HG03135 (cell line): ENCODE measurements around the gene WIPI1.

Experiments used
- ATAC-seq: cut with Tn5 transposase; IDR thresholded peaks from one replicate; pipeline ENCODE4 v1.9.1; 2021; ENCODE audit warnings: mild to moderate bottlenecking, moderate library complexity; ENCODE audit not compliant: unreplicated experiment

Gene WIPI1

DNA sequence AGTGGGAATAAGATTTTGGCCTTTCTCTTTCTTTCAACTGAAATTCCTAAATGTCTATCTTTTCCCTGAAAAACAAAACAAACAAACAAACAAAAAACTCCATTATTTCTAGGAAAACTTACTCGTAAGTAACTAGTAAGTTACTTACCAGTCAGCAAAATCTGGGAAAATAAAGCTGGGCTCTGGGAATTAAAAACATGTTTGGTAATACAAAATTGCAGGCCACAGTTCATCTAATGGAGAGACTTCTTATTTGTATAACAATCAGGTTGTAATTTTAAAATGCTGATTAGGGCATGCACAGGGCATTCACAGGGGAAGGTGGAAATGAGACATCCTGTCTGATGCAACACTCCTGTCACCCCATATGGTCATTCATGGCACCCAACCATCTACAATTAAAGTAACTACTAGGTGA, 3.8 kb upstream of the WIPI1 start:
- no peak for ATAC-seq

DNA sequence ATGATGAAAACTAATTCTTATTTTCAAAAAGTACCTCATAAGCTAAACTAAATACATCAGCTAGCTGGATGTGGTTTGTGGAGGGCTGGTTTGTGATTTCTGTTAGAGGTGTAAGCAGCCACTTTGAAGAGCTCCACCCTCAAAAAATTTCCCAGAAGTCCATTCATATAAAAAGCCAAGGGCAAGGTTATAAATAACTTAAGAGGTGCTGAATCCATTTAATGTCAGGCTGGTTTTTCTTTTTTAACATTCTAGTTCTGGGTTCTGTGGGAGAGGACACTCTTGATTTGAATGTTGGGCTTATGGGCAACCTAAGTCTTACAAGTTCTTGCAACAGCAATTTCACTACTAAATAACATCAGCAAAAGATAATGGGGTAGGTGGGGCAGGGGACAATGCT, 3.4 kb upstream of the WIPI1 start:
- no peak for ATAC-seq

DNA sequence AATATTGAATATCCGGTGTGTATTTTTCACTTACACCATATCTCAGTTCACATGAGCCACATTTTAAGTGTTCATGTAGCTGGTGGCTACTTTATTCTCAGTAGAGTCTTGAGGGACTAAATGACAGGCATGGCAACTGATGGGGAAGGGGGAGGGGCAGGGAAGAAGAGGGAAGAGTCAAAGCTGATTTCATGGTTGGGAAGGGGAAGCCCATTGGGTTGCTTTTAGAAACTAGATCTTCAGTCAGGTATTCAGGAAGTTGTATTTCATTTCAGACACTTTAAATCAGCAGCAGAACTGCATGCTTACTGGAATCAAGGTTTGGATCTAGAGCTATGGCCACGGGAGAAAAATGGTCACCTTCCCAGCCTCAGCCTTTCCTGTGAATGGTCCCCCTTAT, 2.9 kb upstream of the WIPI1 start:
- no peak for ATAC-seq

DNA sequence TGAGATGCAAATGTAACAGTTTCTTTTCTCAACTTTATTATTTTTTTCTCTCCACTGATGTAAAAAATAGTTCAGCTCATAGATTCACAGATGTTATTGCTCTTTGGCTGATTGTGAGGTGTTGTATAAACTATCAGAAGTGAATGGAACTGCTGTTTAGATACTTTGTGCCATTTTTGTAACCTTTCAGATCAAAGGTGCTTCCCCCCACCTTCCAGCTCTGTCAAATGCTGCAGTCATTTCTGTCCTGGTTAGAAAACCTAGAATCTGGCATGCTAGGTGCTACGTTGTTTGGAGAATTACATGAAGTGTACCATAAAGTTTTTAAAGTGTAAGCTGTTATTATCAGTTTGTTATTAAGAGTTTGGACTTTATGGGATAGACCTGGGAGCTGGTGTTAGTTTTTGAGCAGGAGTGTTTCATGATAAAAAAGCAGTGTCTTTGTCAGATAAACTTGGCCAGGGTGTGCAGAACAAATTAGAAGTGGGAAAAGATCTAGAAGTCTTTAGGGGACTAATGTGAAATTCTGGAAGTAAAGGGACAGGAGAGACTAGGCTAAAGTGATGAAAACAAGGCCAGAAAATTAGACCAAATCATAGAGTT, 1.8 kb upstream of the WIPI1 start:
- no peak for ATAC-seq

DNA sequence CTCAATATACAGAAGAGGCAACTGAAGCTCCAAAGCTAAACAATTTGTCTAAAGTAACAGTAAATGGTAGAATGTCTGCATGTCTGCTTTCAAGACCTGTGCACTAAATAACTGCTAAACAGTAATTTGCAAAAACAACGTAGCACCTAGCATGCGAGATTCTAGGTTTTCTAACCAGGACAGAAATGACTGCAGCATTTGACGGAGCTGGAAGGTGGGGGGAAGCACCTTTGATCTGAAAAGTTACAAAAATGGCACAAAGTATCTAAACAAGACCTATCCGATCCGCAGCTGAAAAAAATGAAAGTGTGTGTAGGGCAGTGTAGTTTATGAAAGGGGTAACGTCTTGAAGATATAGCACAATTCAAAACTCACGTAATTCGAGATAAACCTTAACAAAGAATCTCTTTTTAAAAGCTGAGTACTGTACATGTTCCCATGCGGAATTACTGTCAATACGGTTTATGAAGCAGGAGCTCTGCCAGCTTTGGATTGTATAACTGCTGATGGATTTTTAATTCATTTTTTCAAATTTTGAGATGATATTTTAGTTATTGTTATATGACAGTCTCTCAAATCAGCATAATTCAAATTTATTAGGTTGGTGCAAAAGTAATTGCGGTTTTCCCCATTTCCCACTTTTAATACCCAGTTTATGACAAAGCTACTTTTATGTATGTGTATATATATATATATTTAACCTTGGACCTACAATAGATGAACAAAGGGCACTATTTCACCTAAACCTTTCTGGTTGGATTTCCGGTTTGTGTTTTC, 1.2 kb upstream of the WIPI1 start:
- no peak for ATAC-seq

DNA sequence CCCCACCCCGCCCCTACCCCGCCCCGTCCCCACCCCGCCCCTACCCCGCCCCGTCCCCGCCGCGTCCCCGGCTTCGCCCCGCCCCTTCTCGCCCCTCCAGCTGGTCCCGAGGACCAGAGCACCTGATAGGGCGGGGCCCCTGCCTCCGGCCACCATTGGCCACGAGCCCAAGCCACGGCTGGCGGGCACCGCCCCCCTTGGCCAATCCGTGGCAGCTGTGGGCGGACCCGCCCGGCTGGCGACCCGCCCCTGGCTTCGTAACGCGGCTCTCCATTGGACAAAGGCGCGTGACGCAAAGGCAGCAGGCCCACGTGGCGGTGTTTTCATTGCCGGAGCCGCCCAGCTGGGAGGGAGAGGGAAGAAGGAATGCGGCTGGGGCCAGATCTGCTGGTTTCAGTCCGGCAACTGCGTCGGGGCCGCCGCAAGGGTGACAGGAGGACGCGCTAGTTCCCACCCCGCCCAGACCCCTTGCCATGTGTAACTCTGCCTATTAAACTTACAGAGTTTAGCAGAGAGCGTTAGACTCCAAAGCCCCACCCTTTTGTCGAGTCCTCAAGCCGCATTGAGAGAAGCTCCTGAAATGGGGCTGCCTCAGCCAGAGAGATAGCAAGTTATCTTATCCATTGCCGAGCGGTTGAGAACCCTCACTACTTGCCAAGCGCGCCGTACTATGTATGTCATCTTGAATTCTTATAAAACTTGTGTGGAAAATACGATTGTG, 403 bp upstream of the WIPI1 start:
- peak; percentile 77 for ATAC-seq

DNA sequence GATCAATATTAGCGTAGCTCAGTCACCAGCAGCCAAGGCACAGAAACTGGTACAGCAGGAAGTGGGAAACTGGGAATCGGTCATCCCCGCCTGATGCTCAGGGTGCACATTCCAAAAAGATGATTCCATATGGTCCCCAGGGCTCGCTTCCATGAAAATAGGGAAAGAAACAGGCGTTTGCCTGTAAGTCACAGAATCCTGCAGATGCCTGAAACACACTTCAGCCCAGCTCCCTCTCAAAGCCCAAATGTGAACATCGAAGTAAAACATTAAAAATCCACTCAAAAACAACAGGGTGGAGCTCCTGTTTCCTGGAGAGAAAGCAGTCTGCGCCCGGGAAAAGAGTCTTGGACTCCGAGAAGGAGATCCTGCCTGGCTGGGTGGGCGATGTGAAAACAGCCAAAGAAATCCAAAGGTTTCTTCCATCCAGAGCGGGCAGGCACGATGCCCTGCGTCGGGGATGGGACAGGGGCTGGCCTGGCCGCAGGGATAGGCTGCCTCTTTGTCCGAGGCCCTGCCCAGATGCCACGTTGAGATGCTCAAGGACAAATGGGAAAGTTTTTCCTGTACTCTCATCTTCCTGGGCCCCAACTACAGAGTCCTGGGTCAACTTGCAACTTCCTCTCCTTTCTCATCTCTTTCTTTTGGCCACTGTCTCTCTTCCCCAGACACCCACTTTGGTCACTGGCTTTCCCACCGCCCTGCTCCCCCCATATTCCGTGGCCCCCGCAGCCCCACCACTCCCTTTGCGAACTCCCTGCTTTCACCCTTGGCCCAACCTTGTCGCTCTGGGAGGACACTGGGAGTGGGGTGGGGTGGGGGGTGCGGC, 743 bp downstream of the WIPI1 start:
- no peak for ATAC-seq

DNA sequence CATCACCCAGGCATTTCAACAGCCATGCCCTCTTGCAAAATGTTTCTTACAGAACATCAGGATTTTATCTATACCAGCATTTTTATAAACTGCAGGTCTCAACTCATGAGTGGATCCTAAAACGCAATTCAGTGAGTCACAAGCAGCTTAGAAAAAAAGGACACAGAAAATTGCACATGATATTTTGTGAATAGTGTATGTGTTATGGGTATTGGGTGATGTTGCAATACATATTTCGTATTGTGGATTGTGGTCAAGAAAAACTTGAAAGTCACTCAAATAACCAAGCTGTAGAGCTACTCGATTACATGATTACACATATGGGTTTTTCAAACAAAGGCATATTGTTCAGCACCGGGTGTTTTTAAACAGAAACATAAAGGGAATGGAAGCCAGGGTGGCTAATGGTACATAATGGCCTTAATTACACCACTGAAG, 1.4 kb downstream of the WIPI1 start:
- ATAC-seq, result no peak

DNA sequence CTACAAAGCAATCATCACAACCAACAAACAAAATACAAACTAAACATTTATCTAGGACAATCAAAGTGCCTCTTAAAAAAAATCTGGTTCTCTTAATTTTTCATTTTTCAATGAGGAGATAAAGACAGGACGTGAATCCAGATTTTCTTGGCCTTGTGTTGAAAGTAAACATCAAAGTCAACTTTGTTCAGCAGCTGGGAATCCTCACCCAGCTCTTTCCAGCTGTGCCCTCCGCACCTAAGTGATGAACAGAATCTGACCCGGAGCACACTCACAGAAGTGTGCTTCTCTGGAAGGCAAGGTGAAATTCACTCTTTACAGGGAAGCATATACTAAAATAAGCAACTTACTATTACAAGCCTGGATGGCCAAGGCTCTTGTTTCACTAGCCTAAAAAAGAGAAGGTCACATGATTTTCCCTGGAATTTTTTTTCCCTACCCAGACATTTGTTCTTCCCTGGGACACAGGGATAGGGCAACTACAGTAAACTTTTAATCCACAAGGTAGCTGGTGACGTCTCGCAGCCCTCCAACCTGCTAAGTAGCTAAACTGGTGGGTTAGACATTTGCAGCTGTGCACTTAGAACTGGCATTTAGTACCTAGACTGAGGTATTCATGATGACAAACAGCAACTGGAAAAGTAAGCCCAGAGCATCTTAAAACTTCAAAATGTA, 3.2 kb downstream of the WIPI1 start:
- ATAC-seq, result no peak

DNA sequence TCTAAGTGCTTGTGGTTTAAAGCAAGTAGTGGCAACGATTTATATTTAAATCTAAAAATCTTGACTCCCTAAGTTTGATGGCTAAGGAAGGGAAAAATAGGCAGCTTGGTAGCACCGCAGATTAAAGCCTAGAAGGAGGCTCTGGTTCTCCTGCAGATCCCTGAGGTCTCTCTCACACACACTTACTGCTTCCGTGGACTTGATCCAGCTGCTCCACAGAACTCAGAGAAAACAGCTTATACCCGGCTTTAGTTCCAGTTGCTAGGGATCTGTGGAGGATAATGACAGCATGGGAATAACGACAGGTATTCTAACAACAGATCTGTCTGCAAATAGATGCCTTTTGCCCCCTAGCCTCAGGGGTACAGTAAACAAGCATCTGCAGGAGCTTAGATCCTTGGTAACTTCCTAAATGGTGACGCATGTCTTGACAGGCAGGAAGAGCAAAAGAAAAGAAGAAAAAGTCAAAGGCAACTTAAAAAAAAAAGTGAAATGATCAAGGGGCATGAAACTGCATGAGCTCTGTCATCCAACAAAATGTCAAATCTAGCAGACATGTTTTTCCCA, 4.5 kb downstream of the WIPI1 start:
- no peak for ATAC-seq

DNA sequence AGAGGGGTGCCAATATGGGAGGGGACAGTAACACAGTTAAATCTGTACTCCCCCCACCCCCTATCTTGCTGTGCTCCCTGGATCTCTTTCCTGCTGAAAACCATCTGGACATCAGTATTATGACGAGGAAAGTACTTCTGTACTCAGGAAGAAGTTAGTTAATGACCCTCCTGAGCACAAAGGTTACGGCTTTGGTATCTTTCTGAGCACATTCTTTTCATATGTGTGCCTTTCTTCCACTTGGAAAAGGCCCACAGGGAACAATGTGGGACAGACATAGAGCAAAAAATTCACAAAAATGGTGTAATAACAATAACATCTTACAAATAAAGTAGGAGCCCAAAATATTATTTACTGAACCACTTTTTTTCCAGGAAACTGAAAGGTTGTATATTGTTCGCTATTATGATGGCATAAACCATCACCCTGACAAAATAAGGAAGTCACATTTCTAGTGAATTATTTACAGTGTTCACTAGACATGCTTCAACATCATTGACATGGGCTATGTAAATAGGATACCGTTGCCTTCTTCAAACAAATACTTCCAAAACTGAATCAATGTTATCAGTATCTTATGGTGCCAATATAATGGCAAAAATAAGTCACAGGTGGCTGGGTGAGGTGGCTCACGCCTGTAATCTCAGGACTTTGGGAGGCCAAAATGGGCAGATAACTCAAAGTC, 5.5 kb downstream of the WIPI1 start:
- ATAC-seq, result no peak

DNA sequence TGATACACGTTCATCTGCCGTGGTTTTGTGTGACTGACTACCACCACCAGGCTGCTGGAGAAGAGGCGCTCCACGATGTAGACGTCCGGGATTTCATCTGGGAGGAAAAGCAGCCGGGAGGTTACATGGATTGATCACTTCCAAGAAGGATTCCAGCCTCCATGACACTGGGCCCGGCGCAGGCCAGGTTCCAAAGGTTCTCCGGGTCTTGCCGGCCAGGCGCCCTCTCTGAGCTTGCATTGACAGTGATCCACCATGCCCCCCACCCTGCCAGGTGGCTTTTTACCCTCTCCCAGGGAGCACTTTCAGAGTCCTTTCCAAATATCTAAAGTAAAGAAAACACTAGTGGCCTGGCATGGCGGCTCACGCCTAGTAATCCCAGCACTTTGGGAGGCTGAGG, 6.5 kb downstream of the WIPI1 start:
- no peak for ATAC-seq

DNA sequence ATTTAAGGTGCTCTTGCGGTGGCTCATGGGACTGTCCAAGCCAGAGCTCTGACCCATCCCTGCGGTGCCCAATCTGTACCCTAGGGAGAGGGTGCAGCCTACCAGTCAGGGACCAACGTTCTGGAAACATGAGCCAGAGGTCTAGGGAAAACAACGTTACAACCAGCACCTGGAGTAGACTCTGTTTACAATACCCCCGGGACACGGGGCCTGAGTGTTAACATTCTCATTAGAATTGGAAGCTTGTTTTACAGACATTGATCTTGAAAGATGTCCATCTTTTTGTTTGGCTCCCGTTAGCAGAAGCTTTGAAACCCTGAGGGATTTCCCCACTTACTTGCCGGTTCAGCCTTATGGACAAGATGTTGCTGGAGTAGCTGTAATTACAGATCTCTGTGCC, 6.9 kb downstream of the WIPI1 start:
- ATAC-seq, result no peak

DNA sequence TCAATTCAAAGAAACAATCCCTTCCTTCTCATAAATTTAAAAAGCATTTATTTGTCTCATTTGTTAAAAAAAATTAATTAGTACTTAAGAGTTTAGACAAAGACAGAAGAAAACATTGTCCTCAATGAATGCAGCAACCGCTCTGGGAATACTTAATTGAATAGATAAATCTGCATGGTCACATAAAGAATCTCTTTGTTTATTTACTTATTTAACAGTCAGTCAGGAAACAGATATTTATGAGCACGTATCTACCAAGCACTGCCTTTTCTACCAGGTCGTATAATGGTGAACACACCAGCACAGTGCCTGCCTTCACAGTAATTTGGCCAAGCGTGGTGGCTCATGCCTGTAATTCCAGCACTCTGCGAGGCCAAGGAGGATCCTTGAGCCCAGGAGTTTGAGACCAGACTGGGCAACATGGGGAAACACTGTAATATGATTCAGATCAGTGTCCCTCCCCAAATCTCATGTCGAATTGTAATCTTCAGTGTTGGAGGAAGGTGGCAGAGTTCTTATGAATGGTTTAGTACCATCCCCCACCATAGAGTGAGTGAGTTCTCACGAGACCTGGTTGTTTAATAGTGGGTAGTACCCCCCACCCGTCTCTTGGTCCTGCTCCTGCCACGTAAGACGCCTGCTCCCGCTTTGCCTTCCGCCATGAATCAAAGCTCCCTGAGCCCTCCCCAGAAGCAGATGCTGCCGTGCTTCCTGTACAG, 8.1 kb downstream of the WIPI1 start:
- ATAC-seq, result no peak

DNA sequence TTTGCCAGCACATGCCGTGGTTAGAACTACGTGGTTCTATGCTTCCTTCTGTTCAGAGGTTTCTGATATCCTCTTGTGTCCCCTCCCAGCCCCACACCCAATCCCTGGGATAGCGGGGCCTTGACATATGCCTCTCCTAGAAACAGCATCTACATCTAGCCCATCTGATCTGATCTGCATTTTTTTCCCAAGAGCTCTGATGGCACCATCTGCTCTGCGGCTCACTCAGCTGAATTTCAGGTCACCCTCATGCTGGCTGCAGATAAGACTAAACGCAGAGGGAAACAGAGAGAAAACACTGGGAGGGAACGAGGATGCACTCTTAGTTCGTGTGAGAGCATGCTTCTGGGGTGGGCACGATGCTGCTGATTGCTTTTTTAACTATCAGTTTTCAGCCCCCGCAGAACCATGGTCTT, 10.7 kb downstream of the WIPI1 start:
- ATAC-seq, result no peak

DNA sequence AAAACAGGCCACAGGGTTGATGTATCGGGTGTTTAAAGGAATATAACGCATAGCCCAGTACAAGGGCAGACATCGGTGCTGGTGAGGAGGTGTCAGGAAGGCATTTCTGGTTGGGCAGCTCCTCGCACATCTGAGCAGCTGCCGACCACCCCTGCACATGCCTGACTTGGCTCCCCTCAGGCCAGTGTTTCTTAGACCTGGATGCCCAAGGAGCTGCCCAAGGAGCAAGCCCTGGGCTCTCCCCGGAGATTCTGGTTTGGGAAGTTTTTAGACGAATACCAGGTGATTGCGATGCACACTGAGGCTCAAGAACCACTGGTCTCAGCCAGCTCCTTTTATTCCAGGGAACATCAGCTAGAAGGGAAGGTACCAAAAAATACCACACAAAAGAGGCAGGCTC, 11.6 kb downstream of the WIPI1 start:
- ATAC-seq, result no peak

DNA sequence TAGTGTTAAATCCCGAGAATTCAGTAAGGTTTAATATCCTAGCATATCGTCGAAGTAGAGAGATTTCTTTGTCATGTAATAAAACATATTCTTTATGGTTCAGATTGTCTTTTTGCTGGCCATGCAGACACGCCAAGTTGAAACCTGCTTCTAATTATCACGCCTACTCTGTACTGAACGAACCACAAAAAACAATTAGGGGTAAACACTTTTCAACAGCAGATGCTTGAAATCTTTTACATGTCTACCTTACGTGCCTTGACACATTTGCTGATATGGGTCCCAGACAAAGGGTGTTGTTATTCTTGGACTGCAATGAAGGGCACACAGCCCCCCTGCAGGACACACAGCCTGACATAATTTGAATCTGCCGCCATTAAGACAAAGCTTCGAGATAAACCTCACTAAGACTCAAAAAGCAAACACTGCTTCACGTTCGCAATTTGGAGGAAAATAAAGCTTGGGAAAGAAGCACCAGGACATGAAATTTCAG, 13.3 kb downstream of the WIPI1 start:
- no peak for ATAC-seq

DNA sequence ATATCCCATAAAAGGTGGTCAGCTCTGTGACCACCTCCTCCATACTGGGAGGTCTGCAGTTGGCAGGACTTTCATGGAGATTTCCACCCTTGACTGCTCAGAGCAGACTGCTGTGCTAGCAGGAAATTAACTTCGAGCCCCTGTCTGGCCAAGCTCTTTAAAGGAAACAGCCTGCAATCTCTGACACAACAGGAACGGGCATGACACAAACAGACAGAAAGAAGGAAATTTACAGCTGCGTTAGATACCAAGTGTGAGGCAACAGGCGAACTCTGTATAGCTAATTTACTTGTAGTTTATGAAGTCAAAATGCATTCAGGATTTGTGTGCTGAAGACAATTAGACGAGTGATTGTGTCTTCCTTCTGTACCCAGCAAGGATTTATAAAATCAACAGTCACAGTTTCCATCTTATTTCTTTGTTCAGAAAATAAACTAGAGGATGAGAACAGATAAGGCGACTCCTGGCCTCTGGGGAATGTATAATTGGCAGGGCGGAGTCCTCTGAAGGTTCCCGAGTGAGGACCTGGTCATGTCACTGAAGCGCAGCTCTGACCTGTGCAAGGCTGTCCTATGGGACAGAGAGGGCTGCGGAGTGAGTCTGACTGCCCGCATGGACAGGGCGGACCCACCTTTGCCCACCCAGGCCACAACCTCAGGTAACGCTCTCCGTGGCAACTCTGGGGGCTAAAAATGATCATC, 16.1 kb downstream of the WIPI1 start:
- no peak for ATAC-seq
